Right forelimb (tissue), 1 donor: Measurements from ENCODE around the gene ELOVL2.
"Not testable (repeated sequence)": the region's sequence is repeated elsewhere in the genome, so short reads cannot be mapped to it uniquely, and the experiment has no call there.

Experiments
- DNase-seq: peaks from one replicate; pipeline ENCODE4 v3.0.0-alpha.2; 2018

Gene ELOVL2

GRCh38 chr6:11018225-11018624 is 25.9 kb downstream of the ELOVL2 start:
- DNase-seq, result no peak

GRCh38 chr6:11017090-11017489 is 27.0 kb downstream of the ELOVL2 start:
- DNase-seq, result no peak

GRCh38 chr6:11016452-11016851 is 27.7 kb downstream of the ELOVL2 start:
- DNase-seq, result no peak

- no peak for DNase-seq
Observed at GRCh38 chr6:11015102-11015501, 29.0 kb downstream of the ELOVL2 start.

- DNase-seq, result no peak
Observed at GRCh38 chr6:11013721-11014070, 30.4 kb downstream of the ELOVL2 start.

- DNase-seq, result no peak
Observed at GRCh38 chr6:11012976-11013720, 31.0 kb downstream of the ELOVL2 start.

- no peak for DNase-seq
Observed at GRCh38 chr6:11012295-11012754, 31.8 kb downstream of the ELOVL2 start.

GRCh38 chr6:11011787-11012234 is 32.3 kb downstream of the ELOVL2 start:
- DNase-seq, result no peak

GRCh38 chr6:11009353-11009752 is 34.8 kb downstream of the ELOVL2 start:
- DNase-seq, result no peak

- DNase-seq, result no peak
Observed at GRCh38 chr6:11008821-11009220, 35.3 kb downstream of the ELOVL2 start.

GRCh38 chr6:11007715-11008608 is 36.1 kb downstream of the ELOVL2 start:
- DNase-seq, result no peak

GRCh38 chr6:11006061-11006460 is 38.0 kb downstream of the ELOVL2 start:
- no peak for DNase-seq

GRCh38 chr6:11003297-11003696 is 40.8 kb downstream of the ELOVL2 start:
- not testable (repeated sequence) for DNase-seq

- DNase-seq, result no peak
Observed at GRCh38 chr6:11002176-11002575, 41.9 kb downstream of the ELOVL2 start.

- DNase-seq, result no peak
Observed at GRCh38 chr6:10999994-11000393, 44.1 kb downstream of the ELOVL2 start.

GRCh38 chr6:10995114-10995707 is 48.9 kb downstream of the ELOVL2 start:
- no peak for DNase-seq

GRCh38 chr6:10993896-10994295 is 50.2 kb downstream of the ELOVL2 start:
- no peak for DNase-seq

GRCh38 chr6:10991115-10991514 is 53.0 kb downstream of the ELOVL2 start:
- no peak for DNase-seq

GRCh38 chr6:10989587-10989986 is 54.5 kb downstream of the ELOVL2 start:
- DNase-seq, result no peak

GRCh38 chr6:10984959-10985358 is 59.1 kb downstream of the ELOVL2 start:
- not testable (repeated sequence) for DNase-seq

- DNase-seq, result no peak
Observed at GRCh38 chr6:10981409-10981808, 62.7 kb downstream of the ELOVL2 start.

GRCh38 chr6:10979603-10980002 is 64.5 kb downstream of the ELOVL2 start:
- DNase-seq, result no peak

- no peak for DNase-seq
Observed at GRCh38 chr6:10977231-10977968, 66.7 kb downstream of the ELOVL2 start.
